SJSA1 (cell line): ENCODE measurements around the gene MAP3K2. TPM values are rescaled to one million over a fixed set of nuclear protein-coding genes. Genes with fewer than 3 reads are reported as not detected.
A peak's percentile ranks its signal among the peaks of the same experiment; 100 is the strongest.
"Not testable (repeated sequence)": the region's sequence is repeated elsewhere in the genome, so short reads cannot be mapped to it uniquely, and the experiment has no call there.

Experiments
- DNase-seq, 2 experiments: peaks; one replicate each; pipeline ENCODE4 v3.0.0-alpha.2; 2015 to 2020; ENCODE audit warnings: low spot score in 2 of 2, low read depth in 1 of 2
- H3K27ac ChIP-seq: fragments of 250-450 bp; sonication (Bioruptor Pico); 2 replicates; pipeline ENCODE4 v1.5.1; 2020; ENCODE audit warnings: mild to moderate bottlenecking, moderate library complexity
- H3K27me3 ChIP-seq: fragments of 250-450 bp; sonication (Bioruptor Pico); replicated peaks from 2 replicates; pipeline ENCODE4 v1.5.1; 2020; ENCODE audit warnings: mild to moderate bottlenecking, moderate library complexity
- H3K36me3 ChIP-seq: fragments of 250-450 bp; sonication (Bioruptor Pico); 2 replicates; pipeline ENCODE4 v1.5.1; 2020; ENCODE audit warnings: mild to moderate bottlenecking
- H3K4me1 ChIP-seq: fragments of 250-450 bp; sonication (Bioruptor Pico); replicated peaks from 2 replicates; pipeline ENCODE4 v1.6.1; 2021; ENCODE audit warnings: mild to moderate bottlenecking
- H3K4me3 ChIP-seq: fragments of 250-450 bp; sonication (Bioruptor Pico); 2 replicates; pipeline ENCODE4 v1.5.1; 2020; ENCODE audit warnings: mild to moderate bottlenecking
- H3K9me3 ChIP-seq: fragments of 250-450 bp; sonication (Bioruptor Pico); replicated peaks from 2 replicates; pipeline ENCODE4 v1.5.1; 2020; ENCODE audit warnings: mild to moderate bottlenecking
- total RNA-seq: library from RNA; depleted of rRNA; stranded (reverse); fragments of >200 nt; shearing (Covaris generic); gene quantifications from 2 replicates; pipeline ENCODE4 v1.2.3, GENCODE V29; 2014

The MAP3K2 gene
- total RNA-seq, 1 experiment from 2014 or later = 41.7 TPM

DNA sequence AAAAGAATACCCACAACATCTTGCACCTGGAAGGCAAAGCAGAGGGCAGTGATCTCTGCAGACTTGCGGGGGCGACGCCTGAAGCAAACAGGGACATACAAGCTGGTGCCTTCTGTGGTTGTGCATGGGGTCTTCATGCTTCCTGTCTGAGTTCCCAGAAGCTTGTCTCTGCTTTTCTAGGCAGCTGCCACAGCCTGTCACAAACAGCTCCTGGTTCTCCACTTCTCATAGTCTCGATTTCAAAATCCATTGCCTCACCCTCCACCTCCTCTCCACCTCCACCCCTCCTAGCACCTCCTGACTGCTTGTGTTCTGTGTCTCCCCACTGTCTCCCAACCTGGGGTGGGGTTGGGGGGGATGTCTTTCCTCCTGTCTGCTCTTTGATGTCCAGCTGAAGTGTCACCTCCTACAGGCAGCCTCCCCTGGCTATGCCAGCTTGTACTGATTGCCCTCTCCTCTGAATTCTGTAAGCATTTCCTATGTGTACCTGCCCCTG is 28.8 kb upstream of the MAP3K2 start:
- H3K36me3 ChIP-seq = no peaks in the 10 kb centered on the region
- H3K4me1 ChIP-seq = peaks cover 32% of the 10 kb centered on the region
- no peak for DNase-seq
- no peaks in the 10 kb centered on the region for H3K9me3 ChIP-seq
- no peak overlapping the region for H3K27ac ChIP-seq
- H3K4me3 ChIP-seq = no peak overlapping the region
- no peaks in the 10 kb centered on the region for H3K27me3 ChIP-seq

DNA sequence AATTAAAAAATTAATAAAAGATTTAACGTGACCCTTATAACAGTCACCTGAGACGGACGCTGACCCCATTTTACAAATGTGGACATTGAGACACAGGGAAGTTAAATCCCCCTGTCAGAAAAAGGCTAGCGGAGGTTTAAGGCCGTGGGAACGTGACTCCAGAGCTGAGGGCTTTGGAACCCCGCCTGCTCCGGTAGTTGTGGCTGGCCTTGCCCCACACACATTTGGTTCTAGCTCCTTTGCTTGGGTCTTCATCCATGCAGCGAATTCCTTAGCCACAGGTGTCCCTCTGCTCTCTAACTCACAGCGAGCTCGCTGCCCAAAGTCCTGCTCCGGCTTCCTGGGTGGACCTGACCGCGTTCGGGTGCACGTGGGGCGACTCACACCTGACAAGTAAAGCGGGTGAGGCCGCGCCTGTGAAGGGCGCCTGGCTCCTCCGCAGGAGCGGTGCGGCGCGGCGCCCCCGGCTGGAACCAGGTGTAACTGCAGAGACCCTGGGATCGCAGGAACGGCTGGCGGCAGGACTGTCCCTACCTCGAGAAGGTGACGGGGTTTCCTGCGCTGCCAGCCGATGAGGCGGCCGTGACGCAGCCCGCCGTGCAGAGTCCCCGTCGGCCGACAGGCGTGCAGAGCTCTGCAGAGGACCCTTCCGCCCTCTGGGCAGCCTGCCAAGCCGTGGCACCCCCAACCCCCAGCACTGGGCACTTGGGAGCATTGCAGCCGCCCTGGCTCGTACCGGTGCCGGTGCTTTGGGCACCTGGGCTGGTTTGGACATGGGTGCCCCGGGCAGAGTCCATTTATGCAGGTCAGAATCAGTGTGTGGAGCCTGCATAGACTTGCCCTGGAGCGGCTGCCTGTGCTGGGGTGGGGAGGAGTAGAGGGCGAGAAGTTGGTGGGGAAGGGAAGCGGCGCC is 28.1 kb upstream of the MAP3K2 start:
- H3K4me1 ChIP-seq = peaks cover 39% of the 10 kb centered on the region
- no peaks in the 10 kb centered on the region for H3K9me3 ChIP-seq
- H3K36me3 ChIP-seq = no peaks in the 10 kb centered on the region
- no peak overlapping the region for H3K4me3 ChIP-seq
- DNase-seq = no peak
- H3K27ac ChIP-seq = no peak overlapping the region
- H3K27me3 ChIP-seq = no peaks in the 10 kb centered on the region

DNA sequence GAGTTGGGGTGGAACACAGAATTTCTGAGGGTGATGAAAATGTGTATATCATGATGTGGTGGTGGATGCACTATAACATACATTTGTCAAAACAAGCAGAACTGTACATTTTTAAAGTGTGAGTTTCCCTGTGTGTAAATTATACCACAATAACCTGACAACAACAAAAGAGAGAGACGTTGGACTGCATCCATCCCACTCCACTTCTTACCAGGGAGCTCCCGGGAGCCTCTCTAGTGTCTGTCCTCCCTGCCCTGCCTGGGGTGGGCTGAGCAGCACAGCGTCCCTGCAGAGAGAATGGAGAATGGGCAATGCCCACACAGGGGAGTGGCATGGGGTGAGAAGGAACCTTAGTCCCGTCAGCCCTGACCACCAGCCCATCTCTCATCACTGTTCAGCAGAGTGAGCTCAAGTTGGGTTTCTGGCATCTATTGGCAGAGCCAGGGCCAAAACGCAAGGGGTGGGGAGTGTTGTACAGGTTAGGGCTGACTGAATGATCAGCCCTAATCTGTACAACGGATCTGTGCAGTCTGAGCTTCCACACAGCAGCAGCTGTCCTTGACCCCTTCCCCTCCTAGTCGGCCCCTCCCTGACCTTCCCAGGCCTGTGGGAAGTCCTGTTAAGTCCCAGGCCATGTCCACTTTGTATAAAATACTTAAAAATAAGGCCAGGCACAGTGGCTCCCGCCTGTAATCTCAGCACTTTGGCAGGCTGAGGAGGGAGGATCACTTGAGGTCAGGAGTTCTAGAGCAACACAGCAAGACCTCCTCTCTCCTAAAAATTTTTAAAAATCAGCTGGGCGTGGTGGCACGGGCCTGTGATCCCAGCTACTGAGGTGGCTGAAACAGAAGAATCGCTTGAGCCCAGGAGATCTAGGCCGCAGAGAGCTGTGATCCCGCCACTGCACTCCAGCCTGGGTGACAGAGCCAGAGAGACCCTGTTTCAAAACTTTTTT is 27.1 kb upstream of the MAP3K2 start:
- Histone ChIP-seq H3K36me3 (no peaks in the 10 kb centered on the region), H3K27ac (peak overlapping the region; percentile 51; the same call in 1 of the 2 replicates)

DNA sequence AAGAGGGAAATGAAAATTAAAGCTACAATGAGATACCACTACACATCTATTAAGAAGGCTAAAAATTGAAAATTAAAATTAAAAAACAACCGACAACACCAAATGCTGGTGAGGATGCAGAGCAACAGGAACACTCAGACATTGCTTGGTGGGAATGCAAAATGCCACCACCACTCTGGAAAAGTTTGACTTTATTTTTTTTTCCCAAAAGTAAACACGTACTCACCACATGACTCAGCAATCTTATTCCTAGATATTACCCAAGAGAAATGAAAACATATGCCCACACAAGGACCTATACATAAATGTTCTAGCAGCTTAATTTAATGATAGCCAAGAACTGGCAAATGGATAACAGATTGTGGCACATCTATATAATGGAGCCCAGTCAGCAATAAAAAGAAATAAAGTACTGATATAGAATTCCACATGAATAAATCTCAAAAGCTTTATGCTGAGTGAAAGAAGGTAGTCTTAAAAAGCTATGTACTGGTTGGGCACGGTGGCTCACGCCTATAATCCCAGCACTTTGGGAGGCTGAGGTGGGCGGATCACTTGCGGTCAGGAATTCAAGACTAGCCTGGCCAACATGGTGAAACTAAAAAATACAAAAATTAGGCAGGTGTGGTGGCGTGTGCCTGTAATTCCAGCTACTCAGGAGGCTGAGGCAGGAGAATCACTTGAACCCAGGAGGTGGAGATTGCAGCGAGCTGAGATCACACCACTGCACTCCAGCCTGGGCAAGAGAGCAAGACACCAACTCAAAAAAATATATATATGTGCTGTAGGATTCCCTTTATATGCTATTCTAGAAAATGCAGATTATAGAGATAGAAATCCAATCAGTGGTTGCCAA is 26.2 kb upstream of the MAP3K2 start:
- Histone ChIP-seq H3K27me3 (no peaks in the 10 kb centered on the region), H3K36me3 (no peaks in the 10 kb centered on the region), H3K4me1 (peaks cover 50% of the 10 kb centered on the region), H3K4me3 (no peak overlapping the region), H3K9me3 (no peaks in the 10 kb centered on the region), H3K27ac (peak overlapping the region; percentile 51)
- DNase-seq = peak in 1 of 2 experiments; percentile 77

More for the DNA sequence above, 27.1 kb upstream of the MAP3K2 start:
- no peak overlapping the region for H3K4me3 ChIP-seq
- H3K9me3 ChIP-seq = no peaks in the 10 kb centered on the region
- H3K27me3 ChIP-seq = no peaks in the 10 kb centered on the region
- peaks cover 49% of the 10 kb centered on the region for H3K4me1 ChIP-seq
- DNase-seq = peak in 1 of 2 experiments; percentile 12

DNA sequence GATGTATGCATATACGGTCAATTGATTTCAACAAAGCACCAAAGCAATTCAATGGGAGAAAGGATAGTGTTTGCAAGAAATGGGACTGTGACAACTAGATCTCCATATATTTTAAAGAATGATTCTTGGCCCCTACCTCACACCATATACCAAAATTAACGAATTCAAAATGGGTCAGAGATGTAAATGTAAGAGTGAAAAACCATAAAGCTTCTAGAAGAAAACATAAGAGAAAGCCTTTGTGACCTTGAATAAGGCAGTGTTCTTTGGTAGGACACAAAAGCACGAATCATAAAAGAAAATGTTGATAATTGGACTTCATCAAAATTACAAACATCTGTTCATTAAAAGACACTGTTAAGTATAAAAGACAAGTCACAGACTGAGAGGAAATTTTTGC is 25.4 kb upstream of the MAP3K2 start:
- Histone ChIP-seq H3K27me3 (no peaks in the 10 kb centered on the region), H3K27ac (peak overlapping the region; percentile 51), H3K4me1 (peaks cover 59% of the 10 kb centered on the region), H3K4me3 (no peak overlapping the region), H3K9me3 (no peaks in the 10 kb centered on the region), H3K36me3 (no peaks in the 10 kb centered on the region)
- DNase-seq = peak in 1 of 2 experiments; percentile 12

GRCh38 chr2:127411653-127412369 is 24.0 kb upstream of the MAP3K2 start:
- Histone ChIP-seq H3K27ac (no peak overlapping the region), H3K27me3 (no peaks in the 10 kb centered on the region), H3K9me3 (no peaks in the 10 kb centered on the region), H3K4me1 (peaks cover 69% of the 10 kb centered on the region), H3K36me3 (no peaks in the 10 kb centered on the region), H3K4me3 (no peak overlapping the region)
- DNase-seq = peak in 1 of 2 experiments; percentile 16

GRCh38 chr2:127410871-127411652 is 23.3 kb upstream of the MAP3K2 start:
- no peak overlapping the region for H3K4me3 ChIP-seq
- peak overlapping the region; percentile 73 for H3K27ac ChIP-seq
- no peaks in the 10 kb centered on the region for H3K36me3 ChIP-seq
- peak; percentile 78 to 89 for DNase-seq
- H3K27me3 ChIP-seq = no peaks in the 10 kb centered on the region
- peaks cover 69% of the 10 kb centered on the region for H3K4me1 ChIP-seq
- no peaks in the 10 kb centered on the region for H3K9me3 ChIP-seq

GRCh38 chr2:127409716-127410115 is 21.9 kb upstream of the MAP3K2 start:
- not testable (repeated sequence) for H3K27ac ChIP-seq, DNase-seq, H3K4me3 ChIP-seq, H3K36me3 ChIP-seq, H3K9me3 ChIP-seq, H3K27me3 ChIP-seq
- H3K4me1 ChIP-seq = peaks cover 66% of the 10 kb centered on the region

DNA sequence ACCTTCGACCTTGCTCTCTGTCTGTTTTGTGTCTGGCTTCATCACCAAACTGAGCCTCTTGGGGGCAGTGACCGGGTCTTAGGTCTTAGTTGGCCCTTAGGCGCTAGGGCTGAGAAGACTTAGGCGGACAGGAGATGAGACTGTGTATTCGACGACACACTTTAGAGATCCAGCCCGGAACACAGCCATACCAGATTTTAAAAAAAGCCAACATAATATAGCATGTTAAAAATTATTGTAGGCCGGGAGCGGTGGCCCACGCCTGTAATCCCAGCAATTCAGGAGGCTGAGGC is 21.0 kb upstream of the MAP3K2 start:
- H3K4me1 ChIP-seq = peaks cover 56% of the 10 kb centered on the region
- H3K4me3 ChIP-seq = no peak overlapping the region; the same call in 1 of the 2 replicates
- H3K27ac ChIP-seq = peak overlapping the region; percentile 94

GRCh38 chr2:127408004-127408806 is 20.4 kb upstream of the MAP3K2 start:
- peaks cover 51% of the 10 kb centered on the region for H3K4me1 ChIP-seq
- H3K4me3 ChIP-seq = peak overlapping the region; percentile 39
- no peaks in the 10 kb centered on the region for H3K27me3 ChIP-seq
- no peaks in the 10 kb centered on the region for H3K9me3 ChIP-seq
- no peaks in the 10 kb centered on the region for H3K36me3 ChIP-seq
- peak; percentile 95 for DNase-seq
- H3K27ac ChIP-seq = peak overlapping the region; percentile 94

More for the DNA sequence above, 21.0 kb upstream of the MAP3K2 start:
- Histone ChIP-seq H3K27me3 (no peaks in the 10 kb centered on the region), H3K9me3 (no peaks in the 10 kb centered on the region), H3K36me3 (no peaks in the 10 kb centered on the region)
- no peak for DNase-seq

- Histone ChIP-seq H3K27me3 (no peaks in the 10 kb centered on the region), H3K4me3 (no peak overlapping the region), H3K4me1 (peaks cover 46% of the 10 kb centered on the region), H3K27ac (peak overlapping the region; percentile 50; the same call in 1 of the 2 replicates), H3K9me3 (no peaks in the 10 kb centered on the region), H3K36me3 (no peaks in the 10 kb centered on the region)
- DNase-seq = peak in 1 of 2 experiments; percentile 36
Measured at GRCh38 chr2:127407661-127408003, 19.9 kb upstream of the MAP3K2 start.
